ENCODE results near the gene LRMDA. TPM values are rescaled to one million over a fixed set of nuclear protein-coding genes. Genes with fewer than 3 reads are reported as not detected.

The LRMDA gene
- total RNA-seq, 5 donors from 2014 or later (not counting 1 experiment from before 2014, with no cell fraction given): 0.30 to 1.2 TPM; not detected in 3

- CTCF ChIA-PET: no interaction called here
- DNase-seq: no peak
- no CpG with 5 or more reads among the region's 2 CpGs for WGBS (ENCODE audit: insufficient coverage)
Observed at GRCh38 chr10:75634947-75635346, 203.5 kb downstream of the LRMDA start.

GRCh38 chr10:75638752-75639151, 207.3 kb downstream of the LRMDA start:
- H3K4me3 ChIP-seq (ENCODE audit: control insufficient read depth in 1 of 2, extremely low read depth in 1 of 2, low read length in 1 of 2): no peak overlapping the region
- POLR2A ChIA-PET: no interaction called here
- Mint-ChIP-seq H3K27me3 (peaks cover 17 to 24% of the 10 kb centered on the region in 2 donors), H3K4me1 (no peaks in the 10 kb centered on the region), H3K27ac (no peak overlapping the region), H3K4me3 (no peak overlapping the region), H3K36me3 (no peaks in the 10 kb centered on the region), H3K9me3 (no peaks in the 10 kb centered on the region)
- CTCF ChIA-PET: no interaction called here
- no peak for DNase-seq
- no peaks in the 10 kb centered on the region for H3K27me3 ChIP-seq (replicated peaks in 1 of 2; ENCODE audit: control insufficient read depth in 2 of 2, extremely low read depth in 1 of 2, insufficient read depth in 2 of 2, low read length in 1 of 2)
- no peak overlapping the region for H3K27ac ChIP-seq (ENCODE audit: low read length)
- ATAC-seq (replicated peaks in 1 of 4): no peak
- H3K4me1 ChIP-seq (ENCODE audit: control insufficient read depth in 1 of 2, extremely low read depth in 1 of 2, insufficient read depth in 2 of 2, low read length in 2 of 2): no peaks in the 10 kb centered on the region
- WGBS (ENCODE audit: insufficient coverage): 86% methylated on average over 1 of the region's 2 CpGs
- no peaks in the 10 kb centered on the region for H3K36me3 ChIP-seq (ENCODE audit: control insufficient read depth in 2 of 2, extremely low read depth in 1 of 2, insufficient read depth in 1 of 2, low read length in 1 of 2)
- H3K9me3 ChIP-seq: no peaks in the 10 kb centered on the region

More at GRCh38 chr10:75634947-75635346, 203.5 kb downstream of the LRMDA start:
- H3K4me3 ChIP-seq (ENCODE audit: control insufficient read depth in 1 of 2, extremely low read depth in 1 of 2, low read length in 1 of 2): no peak overlapping the region
- no peaks in the 10 kb centered on the region for H3K9me3 ChIP-seq
- H3K36me3 ChIP-seq (ENCODE audit: control insufficient read depth in 2 of 2, extremely low read depth in 1 of 2, insufficient read depth in 1 of 2, low read length in 1 of 2): no peaks in the 10 kb centered on the region
- no peak for ATAC-seq (replicated peaks in 1 of 4)
- no peaks in the 10 kb centered on the region for H3K4me1 ChIP-seq (ENCODE audit: control insufficient read depth in 1 of 2, extremely low read depth in 1 of 2, insufficient read depth in 2 of 2, low read length in 2 of 2)
- H3K9me3 Mint-ChIP-seq: no peaks in the 10 kb centered on the region
- H3K27ac Mint-ChIP-seq: no peak overlapping the region
- H3K27ac ChIP-seq (ENCODE audit: low read length): no peak overlapping the region
- H3K36me3 Mint-ChIP-seq: no peaks in the 10 kb centered on the region
- no peaks in the 10 kb centered on the region for H3K27me3 ChIP-seq (replicated peaks in 1 of 2; ENCODE audit: control insufficient read depth in 2 of 2, extremely low read depth in 1 of 2, insufficient read depth in 2 of 2, low read length in 1 of 2)
- POLR2A ChIA-PET: no interaction called here
- no peaks in the 10 kb centered on the region for H3K4me1 Mint-ChIP-seq
- peaks cover 22 to 31% of the 10 kb centered on the region in 2 donors for H3K27me3 Mint-ChIP-seq
- no peak overlapping the region for H3K4me3 Mint-ChIP-seq

GRCh38 chr10:75639736-75640135, 208.3 kb downstream of the LRMDA start:
- WGBS (ENCODE audit: insufficient coverage): 94% methylated on average over 7 of the region's 7 CpGs
- Histone ChIP-seq H3K36me3 (ENCODE audit: control insufficient read depth in 2 of 2, extremely low read depth in 1 of 2, insufficient read depth in 1 of 2, low read length in 1 of 2) (no peaks in the 10 kb centered on the region), H3K27me3 (replicated peaks in 1 of 2; ENCODE audit: control insufficient read depth in 2 of 2, extremely low read depth in 1 of 2, insufficient read depth in 2 of 2, low read length in 1 of 2) (no peaks in the 10 kb centered on the region), H3K27ac (ENCODE audit: low read length) (no peak overlapping the region), H3K4me1 (ENCODE audit: control insufficient read depth in 1 of 2, extremely low read depth in 1 of 2, insufficient read depth in 2 of 2, low read length in 2 of 2) (no peaks in the 10 kb centered on the region), H3K9me3 (no peaks in the 10 kb centered on the region), H3K4me3 (ENCODE audit: control insufficient read depth in 1 of 2, extremely low read depth in 1 of 2, low read length in 1 of 2) (no peak overlapping the region)
- ChIA-PET POLR2A (no interaction called here), CTCF (no interaction called here)
- DNase-seq (no peak), ATAC-seq (replicated peaks in 1 of 4) (no peak)
- H3K9me3 Mint-ChIP-seq: no peaks in the 10 kb centered on the region
- peaks cover 17 to 21% of the 10 kb centered on the region in 2 donors for H3K27me3 Mint-ChIP-seq
- H3K36me3 Mint-ChIP-seq: no peaks in the 10 kb centered on the region
- no peak overlapping the region for H3K4me3 Mint-ChIP-seq
- no peak overlapping the region for H3K27ac Mint-ChIP-seq
- H3K4me1 Mint-ChIP-seq: no peaks in the 10 kb centered on the region

GRCh38 chr10:75640381-75640780, 209.0 kb downstream of the LRMDA start:
- DNase-seq (no peak), ATAC-seq (replicated peaks in 1 of 4) (no peak)
- no peaks in the 10 kb centered on the region for H3K9me3 Mint-ChIP-seq
- H3K36me3 Mint-ChIP-seq: no peaks in the 10 kb centered on the region
- H3K27me3 Mint-ChIP-seq: peaks cover 17 to 21% of the 10 kb centered on the region in 2 donors
- no peak overlapping the region for H3K4me3 Mint-ChIP-seq
- Histone ChIP-seq H3K4me3 (ENCODE audit: control insufficient read depth in 1 of 2, extremely low read depth in 1 of 2, low read length in 1 of 2) (no peak overlapping the region), H3K36me3 (ENCODE audit: control insufficient read depth in 2 of 2, extremely low read depth in 1 of 2, insufficient read depth in 1 of 2, low read length in 1 of 2) (no peaks in the 10 kb centered on the region), H3K4me1 (ENCODE audit: control insufficient read depth in 1 of 2, extremely low read depth in 1 of 2, insufficient read depth in 2 of 2, low read length in 2 of 2) (no peaks in the 10 kb centered on the region), H3K9me3 (no peaks in the 10 kb centered on the region), H3K27me3 (replicated peaks in 1 of 2; ENCODE audit: control insufficient read depth in 2 of 2, extremely low read depth in 1 of 2, insufficient read depth in 2 of 2, low read length in 1 of 2) (no peaks in the 10 kb centered on the region), H3K27ac (ENCODE audit: low read length) (no peak overlapping the region)
- POLR2A ChIA-PET: no interaction called here
- H3K4me1 Mint-ChIP-seq: no peaks in the 10 kb centered on the region
- CTCF ChIA-PET: no interaction called here
- no peak overlapping the region for H3K27ac Mint-ChIP-seq
- WGBS (ENCODE audit: insufficient coverage): no CpG with 5 or more reads among the region's 3 CpGs

GRCh38 chr10:75640803-75641202, 209.4 kb downstream of the LRMDA start:
- H3K4me3 Mint-ChIP-seq: no peak overlapping the region
- no CpG with 5 or more reads among the region's 1 CpG for WGBS (ENCODE audit: insufficient coverage)
- Histone ChIP-seq H3K27me3 (replicated peaks in 1 of 2; ENCODE audit: control insufficient read depth in 2 of 2, extremely low read depth in 1 of 2, insufficient read depth in 2 of 2, low read length in 1 of 2) (no peaks in the 10 kb centered on the region), H3K9me3 (no peaks in the 10 kb centered on the region), H3K4me3 (ENCODE audit: control insufficient read depth in 1 of 2, extremely low read depth in 1 of 2, low read length in 1 of 2) (no peak overlapping the region), H3K36me3 (ENCODE audit: control insufficient read depth in 2 of 2, extremely low read depth in 1 of 2, insufficient read depth in 1 of 2, low read length in 1 of 2) (no peaks in the 10 kb centered on the region), H3K4me1 (ENCODE audit: control insufficient read depth in 1 of 2, extremely low read depth in 1 of 2, insufficient read depth in 2 of 2, low read length in 2 of 2) (no peaks in the 10 kb centered on the region), H3K27ac (ENCODE audit: low read length) (no peak overlapping the region)
- no peaks in the 10 kb centered on the region for H3K4me1 Mint-ChIP-seq
- no peaks in the 10 kb centered on the region for H3K9me3 Mint-ChIP-seq
- ATAC-seq (replicated peaks in 1 of 4): no peak
- no peak overlapping the region for H3K27ac Mint-ChIP-seq
- ChIA-PET CTCF (no interaction called here), POLR2A (no interaction called here)
- H3K27me3 Mint-ChIP-seq: peaks cover 17 to 21% of the 10 kb centered on the region in 2 donors
- DNase-seq: no peak
- H3K36me3 Mint-ChIP-seq: no peaks in the 10 kb centered on the region

- peaks cover 10 to 13% of the 10 kb centered on the region in 2 donors for H3K27me3 Mint-ChIP-seq
- Histone ChIP-seq H3K36me3 (ENCODE audit: control insufficient read depth in 2 of 2, extremely low read depth in 1 of 2, insufficient read depth in 1 of 2, low read length in 1 of 2) (no peaks in the 10 kb centered on the region), H3K4me3 (ENCODE audit: control insufficient read depth in 1 of 2, extremely low read depth in 1 of 2, low read length in 1 of 2) (no peak overlapping the region), H3K27ac (ENCODE audit: low read length) (no peak overlapping the region), H3K9me3 (no peaks in the 10 kb centered on the region), H3K27me3 (replicated peaks in 1 of 2; ENCODE audit: control insufficient read depth in 2 of 2, extremely low read depth in 1 of 2, insufficient read depth in 2 of 2, low read length in 1 of 2) (no peaks in the 10 kb centered on the region), H3K4me1 (ENCODE audit: control insufficient read depth in 1 of 2, extremely low read depth in 1 of 2, insufficient read depth in 2 of 2, low read length in 2 of 2) (no peaks in the 10 kb centered on the region)
- no peaks in the 10 kb centered on the region for H3K36me3 Mint-ChIP-seq
- DNase-seq (no peak), ATAC-seq (replicated peaks in 1 of 4) (no peak)
- H3K9me3 Mint-ChIP-seq: no peaks in the 10 kb centered on the region
- POLR2A ChIA-PET: no interaction called here
- CTCF ChIA-PET: no interaction called here
- WGBS (ENCODE audit: insufficient coverage): no CpG with 5 or more reads among the region's 2 CpGs
- no peaks in the 10 kb centered on the region for H3K4me1 Mint-ChIP-seq
- no peak overlapping the region for H3K4me3 Mint-ChIP-seq
- no peak overlapping the region for H3K27ac Mint-ChIP-seq
Observed at GRCh38 chr10:75643405-75643804, 212.0 kb downstream of the LRMDA start.

- CTCF ChIA-PET: no interaction called here
- H3K9me3 Mint-ChIP-seq: no peaks in the 10 kb centered on the region
- H3K36me3 ChIP-seq (ENCODE audit: control insufficient read depth in 2 of 2, extremely low read depth in 1 of 2, insufficient read depth in 1 of 2, low read length in 1 of 2): no peaks in the 10 kb centered on the region
- no peaks in the 10 kb centered on the region for H3K9me3 ChIP-seq
- H3K27me3 Mint-ChIP-seq: peaks cover 7 to 11% of the 10 kb centered on the region in 2 donors
- no peak overlapping the region for H3K4me3 Mint-ChIP-seq
- no peak overlapping the region for H3K27ac ChIP-seq (ENCODE audit: low read length)
- H3K36me3 Mint-ChIP-seq: no peaks in the 10 kb centered on the region
- H3K4me3 ChIP-seq (ENCODE audit: control insufficient read depth in 1 of 2, extremely low read depth in 1 of 2, low read length in 1 of 2): no peak overlapping the region
- H3K27me3 ChIP-seq (replicated peaks in 1 of 2; ENCODE audit: control insufficient read depth in 2 of 2, extremely low read depth in 1 of 2, insufficient read depth in 2 of 2, low read length in 1 of 2): no peaks in the 10 kb centered on the region
- POLR2A ChIA-PET: no interaction called here
- ATAC-seq (replicated peaks in 1 of 4) (no peak), DNase-seq (no peak)
- no peak overlapping the region for H3K27ac Mint-ChIP-seq
- H3K4me1 Mint-ChIP-seq: no peaks in the 10 kb centered on the region
- H3K4me1 ChIP-seq (ENCODE audit: control insufficient read depth in 1 of 2, extremely low read depth in 1 of 2, insufficient read depth in 2 of 2, low read length in 2 of 2): no peaks in the 10 kb centered on the region
- WGBS (ENCODE audit: insufficient coverage): 100% methylated on average over 2 of the region's 5 CpGs
Observed at GRCh38 chr10:75643944-75644692, 212.7 kb downstream of the LRMDA start.

All from T-cell (primary cell).